GM23248 (cell line): Measurements from ENCODE around the gene NCCRP1.

Experiments used
- EZH2 ChIP-seq: fragments of 200-600 bp; sonication (generic); IDR thresholded peaks from 2 replicates; pipeline ENCODE4 v1.6.1; 2018; ENCODE audit warnings: antibody characterized with exemption, mild to moderate bottlenecking; ENCODE audit not compliant: insufficient read depth, poor library complexity, severe bottlenecking
- EZH2phosphoT487 ChIP-seq: fragments of 200-600 bp; sonication (generic); IDR thresholded peaks from 2 replicates; pipeline ENCODE4 v1.6.1; 2018; ENCODE audit warnings: antibody characterized with exemption, moderate library complexity, mild to moderate bottlenecking, low read depth; ENCODE audit not compliant: insufficient read depth

DNA sequence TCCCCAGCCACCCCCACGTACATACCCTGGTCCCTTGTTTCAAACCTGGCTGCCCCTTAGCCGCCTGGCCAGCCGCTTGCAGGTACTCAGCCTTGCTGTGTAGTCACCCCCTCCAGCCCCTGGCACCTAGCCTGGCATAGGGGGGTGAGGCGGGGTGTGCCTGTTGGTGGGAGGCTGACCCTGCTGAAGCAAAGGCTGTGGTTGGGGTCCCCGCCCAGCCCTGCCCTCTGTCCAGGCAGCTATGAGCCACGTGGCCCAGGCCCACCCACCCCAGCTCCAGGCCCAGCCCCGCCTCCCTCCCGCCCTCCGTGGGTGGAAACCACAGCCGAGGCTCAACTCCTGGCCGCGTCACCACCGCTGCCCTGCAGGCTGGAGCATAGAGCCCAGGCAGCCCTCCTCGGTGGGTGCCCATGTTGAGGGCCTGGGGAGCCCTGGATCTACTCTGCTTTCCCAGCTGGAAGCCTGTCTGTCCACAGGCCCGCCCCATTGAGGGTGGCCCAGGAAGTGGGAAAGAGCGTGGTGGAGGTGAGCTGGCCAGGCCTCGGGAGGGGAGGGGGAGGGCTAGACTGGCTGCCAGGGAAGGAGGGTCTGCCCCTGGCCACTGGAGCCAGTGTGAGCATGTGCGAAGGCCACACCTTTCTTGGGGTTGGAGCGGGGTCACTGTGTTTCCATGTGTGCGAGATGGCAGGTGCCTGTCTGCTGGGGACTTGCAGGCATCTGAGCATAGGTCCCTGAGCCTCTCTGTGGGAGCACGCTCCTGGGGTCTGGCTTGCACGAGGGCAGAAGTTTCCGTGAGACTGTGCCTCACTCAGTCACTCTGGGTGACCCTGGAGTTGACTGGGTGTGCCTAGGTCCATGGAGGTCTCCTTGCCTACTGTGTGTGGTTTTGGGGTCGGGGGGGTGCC is 40.2 kb upstream of the NCCRP1 start:
- TF ChIP-seq EZH2 (no peak), EZH2phosphoT487 (no peak)
